Pancreas (tissue), 10 donors: ENCODE data around the gene ITPR3. TPM values are rescaled to one million over a fixed set of nuclear protein-coding genes. Genes with fewer than 3 reads are reported as not detected.

Source experiments
- ATAC-seq, 4 donors: fragments of 200-7000 bp; cut with Tn5 transposase; one replicate each; pipeline versions ENCODE4 v1.8.0 to v1.9.1; 2020; ENCODE audit warnings: mild to moderate bottlenecking in 4 of 4, moderate library complexity in 4 of 4
- DNase-seq, 6 donors: peaks; one replicate each; pipeline ENCODE4 v3.0.0-alpha.2; 2020
- FAIRE-seq: peaks from 2 replicates; lab custom pipeline; 2012; peaks lifted over from hg19 to GRCh38; lab: Jason Lieb, UNC
- H3K27ac ChIP-seq, 4 donors: fragments of 200-600 bp; sonication (generic); 1 replicate in 3 of 4; 2 replicates in 1 of 4; pipeline versions ENCODE4 v1.5.0 to v1.8.0; 2020
- H3K27me3 ChIP-seq, 4 donors: fragments of 200-600 bp; one replicate each; pipeline ENCODE4 v1.8.0; 2021
- H3K36me3 ChIP-seq, 3 donors: fragments of 200-600 bp; sonication (generic) in 1 of 3; one replicate each; pipeline versions ENCODE4 v1.5.0 to v1.8.0; 2020 to 2021
- H3K4me1 ChIP-seq, 3 donors: fragments of 200-600 bp; one replicate each; pipeline ENCODE4 v1.8.0; 2021
- H3K4me3 ChIP-seq, 4 donors: fragments of 200-600 bp; sonication (generic) in 2 of 4; one replicate each; pipeline versions ENCODE4 v1.5.0 to v1.8.0; 2020 to 2021
- H3K9me3 ChIP-seq, 4 donors: fragments of 200-600 bp; one replicate each; pipeline ENCODE4 v1.8.0; 2021
- CTCF ChIP-seq, 4 donors: fragments of 200-600 bp; sonication (generic) in 3 of 4; IDR thresholded peaks; one replicate each; pipeline versions ENCODE4 v1.5.0 to v1.8.0; 2021; ENCODE audit warnings: antibody characterized with exemption in 4 of 4
- WGBS, 2 donors: extraction: QIAGEN DNeasy Blood & Tissue Kit; methylation state at CpG; one replicate each; pipeline ENCODE4 v1.1.7; 2013; 5-methylcytosine and 5-hydroxymethylcytosine counted together
- intact Hi-C, 3 donors: fragments of 100-400 bp; cut with DNase I; formaldehyde crosslinking; loops; one replicate each; pipeline versions ENCODE4 v1.11.1 to v1.14.2; 2022
- polyA plus RNA-seq, 2 donors: library from polyadenylated mRNA; stranded (reverse); fragments of 200-250 nt; gene quantifications; one replicate each; pipeline ENCODE4 v1.2.3, GENCODE V29; 2013
- total RNA-seq, 6 donors: library from RNA; stranded (reverse); fragmentation: NEBNext Ultra II Directional in 4 of 6; extraction: Animal tissue kit (Norgen Biotek cat#: 25700) in 4 of 6; gene quantifications; one replicate each; pipeline versions ENCODE4 v1.2.1 to v1.2.4, GENCODE V29; 2021 to 2023
- donor health status: healthy with polysubstance abuse.
- donor health status: DM: no; HTN: no; CAD: no; lungs with moderate emphysema.
- donor health status: DM: no; HTN: no; CAD: no.
- donor health status: control.
- donor health status: control.
- donor health status: Bipolar disorder and iron deficiency.
- donor health status: DM: yes; HTN: yes; CAD: no.
- donor health status: DM: no; HTN: no; CAD: no.
- donor health status: DM: no; HTN: no; CAD: no.
- donor health status: DM: yes; HTN: yes; CAD: no.

ITPR3 gene
- total and polyA plus RNA-seq, 8 donors, result 9.1 to 20.3 (median 12.9) TPM

- Histone ChIP-seq H3K27ac (no peak overlapping the region), H3K4me1 (peaks cover 0 to 6% (median 4%) of the 10 kb centered on the region in 3 donors), H3K27me3 (no peaks in the 10 kb centered on the region), H3K36me3 (no peaks in the 10 kb centered on the region), H3K4me3 (no peak overlapping the region), H3K9me3 (no peaks in the 10 kb centered on the region)
- intact Hi-C loops, result loop anchor here in 1 of 3 donors (10.0 kb wide), 1 partner anchor 47 kb away; the partner anchor contains the start of gene BAK1
- DNase-seq, result no peak
- FAIRE-seq, result no peak
- ATAC-seq, result no peak
- 69% methylated on average over 4 of the region's 4 CpGs for WGBS, 2 donors
- TF ChIP-seq CTCF (IDR thresholded peaks at IDR 0.05), result no peak
These were observed 10.9 kb downstream of the ITPR3 start for GRCh38 chr6:33631971-33632557.

- no peaks in the 10 kb centered on the region for H3K9me3 ChIP-seq
- TF ChIP-seq CTCF (IDR thresholded peaks at IDR 0.05), result peak; percentile 16 to 47 (median 28)
- H3K4me3 ChIP-seq, result peak overlapping the region in 1 of 4 donors; percentile 46
- no peaks in the 10 kb centered on the region for H3K36me3 ChIP-seq
- peak overlapping the region in 1 of 4 donors; percentile 42 for H3K27ac ChIP-seq
- DNase-seq, result peak in 5 of 6 donors; percentile 29 to 76 (median 65)
- peaks cover 0 to 6% (median 4%) of the 10 kb centered on the region in 3 donors for H3K4me1 ChIP-seq
- H3K27me3 ChIP-seq, result no peaks in the 10 kb centered on the region
- WGBS, 2 donors, result 65% methylated on average over 6 of the region's 6 CpGs
- peak; percentile 24 to 59 (median 43) for ATAC-seq
- intact Hi-C loops, result loop anchor here in 1 of 3 donors (10.0 kb wide), 1 partner anchor 48 kb away; the partner anchor contains the start of gene BAK1
- FAIRE-seq, result no peak
These were observed 11.5 kb downstream of the ITPR3 start for GRCh38 chr6:33632558-33633039.

GRCh38 chr6:33633084-33633461, 12.0 kb downstream of the ITPR3 start:
- 12 to 26% methylated on average over 10 to 21 of the region's 21 CpGs for WGBS, 2 donors
- H3K4me1 ChIP-seq, result peaks cover 0 to 6% (median 4%) of the 10 kb centered on the region in 3 donors
- no peaks in the 10 kb centered on the region for H3K9me3 ChIP-seq
- peak overlapping the region in 3 of 4 donors; percentile 26 to 46 (median 35) for H3K4me3 ChIP-seq
- ATAC-seq (peak in 2 of 4 donors; percentile 13 to 25), DNase-seq (no peak), FAIRE-seq (no peak)
- H3K27me3 ChIP-seq, result no peaks in the 10 kb centered on the region
- peak overlapping the region in 2 of 4 donors; percentile 42 to 48 for H3K27ac ChIP-seq
- intact Hi-C loops, result loop anchor here in 1 of 3 donors (10.0 kb wide), 1 partner anchor 48 kb away; the partner anchor contains the start of gene BAK1
- H3K36me3 ChIP-seq, result no peaks in the 10 kb centered on the region
- no peak for TF ChIP-seq CTCF (IDR thresholded peaks at IDR 0.05)

- Histone ChIP-seq H3K4me1 (peaks cover 0 to 6% (median 4%) of the 10 kb centered on the region in 3 donors), H3K9me3 (no peaks in the 10 kb centered on the region), H3K27ac (peak overlapping the region in 2 of 4 donors; percentile 42 to 48), H3K4me3 (peak overlapping the region; percentile 6 to 46 (median 30)), H3K36me3 (no peaks in the 10 kb centered on the region), H3K27me3 (no peaks in the 10 kb centered on the region)
- intact Hi-C loops, result loop anchor here in 1 of 3 donors (10.0 kb wide), 1 partner anchor 49 kb away; the partner anchor contains the start of gene BAK1
- TF ChIP-seq CTCF (IDR thresholded peaks at IDR 0.05), result no peak
- WGBS, 2 donors, result 0 to 1% methylated on average over 21 to 86 of the region's 86 CpGs
- FAIRE-seq, result no peak
- peak; percentile 47 to 82 (median 71) for DNase-seq
- peak; percentile 77 to 87 (median 86) for ATAC-seq
These were observed 12.5 kb downstream of the ITPR3 start for GRCh38 chr6:33633462-33634158.
